ENCODE data around the gene RALGAPA2.

- TF ChIP-seq CTCF (IDR thresholded peaks at IDR 0.05; ENCODE audit: poor library complexity, severe bottlenecking): no peak
- no peak for TF ChIP-seq EP300 (conservative IDR thresholded peaks at IDR 0.05; ENCODE audit: poor library complexity, severe bottlenecking)
- TF ChIP-seq EZH2 (IDR thresholded peaks at IDR 0.05; ENCODE audit: borderline replicate concordance, insufficient read depth, low read length, poor library complexity, severe bottlenecking): no peak
These were observed 340.8 kb downstream of the RALGAPA2 start for GRCh38 chr20:20371681-20372080.

All from neural cell (in vitro differentiated cells).